ENCODE data around the gene SMIM21.

SMIM21 gene

GRCh38 chr18:75427603-75428002 lies at the start of gene SMIM21:
TSS of gene SMIM21 (minus strand) at chr18:75427703. CDS start at chr18:75427563, 140 bp downstream.
- DNase-seq (ENCODE audit: low read depth), result no peak

GRCh38 chr18:75475228-75475627 lies 47.7 kb upstream of the SMIM21 start:
- no peak for DNase-seq (ENCODE audit: low read depth)

GRCh38 chr18:75474332-75474731 lies 46.8 kb upstream of the SMIM21 start:
- DNase-seq (ENCODE audit: low read depth), result no peak

- DNase-seq (ENCODE audit: low read depth), result no peak
Observed at GRCh38 chr18:75473316-75473715, 45.8 kb upstream of the SMIM21 start.

- no peak for DNase-seq (ENCODE audit: low read depth)
Observed at GRCh38 chr18:75472906-75473305, 45.4 kb upstream of the SMIM21 start.

- DNase-seq (ENCODE audit: low read depth), result no peak
Observed at GRCh38 chr18:75472396-75472795, 44.9 kb upstream of the SMIM21 start.

GRCh38 chr18:75471850-75472249 lies 44.3 kb upstream of the SMIM21 start:
- no peak for DNase-seq (ENCODE audit: low read depth)

- no peak for DNase-seq (ENCODE audit: low read depth)
Observed at GRCh38 chr18:75467851-75468250, 40.3 kb upstream of the SMIM21 start.

GRCh38 chr18:75467281-75467795 lies 39.8 kb upstream of the SMIM21 start:
- DNase-seq (ENCODE audit: low read depth), result no peak

- DNase-seq (ENCODE audit: low read depth), result no peak
Observed at GRCh38 chr18:75464356-75464755, 36.9 kb upstream of the SMIM21 start.

GRCh38 chr18:75462178-75462832 lies 34.8 kb upstream of the SMIM21 start:
- DNase-seq (ENCODE audit: low read depth), result no peak

GRCh38 chr18:75456199-75456631 lies 28.7 kb upstream of the SMIM21 start:
- DNase-seq (ENCODE audit: low read depth), result no peak

- DNase-seq (ENCODE audit: low read depth), result no peak
Observed at GRCh38 chr18:75455249-75456198, 28.0 kb upstream of the SMIM21 start.

GRCh38 chr18:75454022-75454795 lies 26.7 kb upstream of the SMIM21 start:
- DNase-seq (ENCODE audit: low read depth), result no peak

GRCh38 chr18:75450906-75451305 lies 23.4 kb upstream of the SMIM21 start:
- DNase-seq (ENCODE audit: low read depth), result no peak

- no peak for DNase-seq (ENCODE audit: low read depth)
Observed at GRCh38 chr18:75441896-75442295, 14.4 kb upstream of the SMIM21 start.

GRCh38 chr18:75439348-75439747 lies 11.8 kb upstream of the SMIM21 start:
- DNase-seq (ENCODE audit: low read depth), result no peak

- no peak for DNase-seq (ENCODE audit: low read depth)
Observed at GRCh38 chr18:75438891-75439290, 11.4 kb upstream of the SMIM21 start.

GRCh38 chr18:75437979-75438378 lies 10.5 kb upstream of the SMIM21 start:
- DNase-seq (ENCODE audit: low read depth), result no peak

GRCh38 chr18:75433098-75433497 lies 5.6 kb upstream of the SMIM21 start:
- DNase-seq (ENCODE audit: low read depth), result no peak

- DNase-seq (ENCODE audit: low read depth), result no peak
Observed at GRCh38 chr18:75429975-75430374, 2.5 kb upstream of the SMIM21 start.

GRCh38 chr18:75428490-75428889 lies 987 bp upstream of the SMIM21 start:
- no peak for DNase-seq (ENCODE audit: low read depth)

Measured in activated T-cell treated with anti-CD3 and anti-CD28 coated beads for 48 hours (primary cell).